SHP77 treated with DMSO at 0.1 percent for 48 hours (cell line): ENCODE data around the gene HMGN4.

ENCODE experiments used
- DNase-seq: peaks from one replicate; lab custom pipeline; 2025; lab: John Stamatoyannopoulos, UW

The HMGN4 gene

GRCh38 chr6:26552205-26552604 is 14.0 kb downstream of the HMGN4 start:
- peak; percentile 60 for DNase-seq

- DNase-seq, result peak; percentile 60
Measured at GRCh38 chr6:26552640-26553188, 14.5 kb downstream of the HMGN4 start.

- peak; percentile 59 for DNase-seq
Measured at GRCh38 chr6:26553264-26553634, 15.1 kb downstream of the HMGN4 start.

GRCh38 chr6:26553635-26554446 is 15.7 kb downstream of the HMGN4 start:
- peak; percentile 69 for DNase-seq

- DNase-seq, result no peak
Measured at GRCh38 chr6:26554447-26554696, 16.2 kb downstream of the HMGN4 start.

GRCh38 chr6:26554697-26555504 is 16.7 kb downstream of the HMGN4 start:
- peak; percentile 69 for DNase-seq

GRCh38 chr6:26555505-26556262 is 17.5 kb downstream of the HMGN4 start:
- DNase-seq, result peak; percentile 75

- peak; percentile 75 for DNase-seq
Measured at GRCh38 chr6:26556263-26557070, 18.3 kb downstream of the HMGN4 start.

GRCh38 chr6:26561533-26562466 is 23.6 kb downstream of the HMGN4 start:
- no peak for DNase-seq

- DNase-seq, result no peak
Measured at GRCh38 chr6:26563488-26563887, 25.3 kb downstream of the HMGN4 start.

- DNase-seq, result peak; percentile 89
Measured at GRCh38 chr6:26568601-26569432, 30.7 kb downstream of the HMGN4 start.

- DNase-seq, result no peak
Measured at GRCh38 chr6:26569433-26569764, 31.2 kb downstream of the HMGN4 start.

- DNase-seq, result no peak
Measured at GRCh38 chr6:26570027-26570809, 32.1 kb downstream of the HMGN4 start.

- DNase-seq, result peak; percentile 94
Measured at GRCh38 chr6:26571592-26572296, 33.6 kb downstream of the HMGN4 start.

- no peak for DNase-seq
Measured at GRCh38 chr6:26575494-26575939, 37.4 kb downstream of the HMGN4 start.

GRCh38 chr6:26576407-26576843 is 38.3 kb downstream of the HMGN4 start:
- no peak for DNase-seq

GRCh38 chr6:26576929-26577719 is 39.0 kb downstream of the HMGN4 start:
- DNase-seq, result no peak
